C4-2B (cell line): ENCODE measurements around the gene MACROD1.

Source experiments
- CTCF ChIP-seq: fragments of 450-650 bp; conservative IDR thresholded peaks from 2 replicates; pipeline ENCODE4 v1.5.1; 2017; ENCODE audit warnings: mild to moderate bottlenecking
- ZFX ChIP-seq: fragments of 450-650 bp; IDR thresholded peaks from 2 replicates; pipeline ENCODE4 v1.6.1; 2017

- no peak for TF ChIP-seq CTCF
- no peak for TF ChIP-seq ZFX
Observed at GRCh38 chr11:64067230-64067993, 98.5 kb downstream of the MACROD1 start.
